Uterus (tissue), 4 donors: ENCODE results near the gene COL23A1. TPM values are rescaled to one million over a fixed set of nuclear protein-coding genes. Genes with fewer than 3 reads are reported as not detected.

ENCODE experiments used
- DNase-seq, 2 donors: peaks; one replicate each; pipeline ENCODE4 v3.0.0-alpha.2; 2019 to 2020
- H3K27ac ChIP-seq, 2 donors: fragments of 200-600 bp; sonication (generic); 1 replicate in 1 of 2; 2 replicates in 1 of 2; pipeline ENCODE4 v1.5.1; 2016 to 2018
- H3K27me3 ChIP-seq, 2 donors: fragments of 200-600 bp; sonication (generic); one replicate each; pipeline ENCODE4 v1.5.1; 2018 to 2019; ENCODE audit warnings: control low read depth in 1 of 2
- H3K36me3 ChIP-seq, 2 donors: fragments of 200-600 bp; sonication (generic); one replicate each; pipeline ENCODE4 v1.5.1; 2019; ENCODE audit warnings: control low read depth in 1 of 2
- H3K4me1 ChIP-seq, 2 donors: fragments of 200-600 bp; sonication (generic); one replicate each; pipeline ENCODE4 v1.5.1; 2018 to 2019; ENCODE audit warnings: control low read depth in 1 of 2
- H3K4me3 ChIP-seq, 2 donors: fragments of 200-600 bp; sonication (generic); 1 replicate in 1 of 2; 2 replicates in 1 of 2; pipeline ENCODE4 v1.5.1; 2018 to 2019; ENCODE audit warnings: mild to moderate bottlenecking in 1 of 2
- H3K9me3 ChIP-seq, 2 donors: fragments of 200-600 bp; sonication (generic); one replicate each; pipeline ENCODE4 v1.5.1; 2019; ENCODE audit warnings: control low read depth in 1 of 2
- CTCF ChIP-seq, 4 experiments: fragments of 200-600 bp in 2 of 4; fragments of 450-650 bp in 2 of 4; sonication (generic) in 2 of 4; IDR thresholded peaks; one replicate each; pipeline ENCODE4 v1.5.1; 2016 to 2019; ENCODE audit warnings: antibody characterized with exemption in 4 of 4, mild to moderate bottlenecking in 2 of 4, moderate library complexity in 1 of 4
- POLR2A ChIP-seq, 2 donors: fragments of 450-650 bp; IDR thresholded peaks; one replicate each; pipeline ENCODE4 v1.6.1; 2016; ENCODE audit warnings: antibody characterized with exemption in 2 of 2, mild to moderate bottlenecking in 1 of 2, moderate library complexity in 1 of 2
- intact Hi-C: fragments of 100-400 bp; cut with DNase I; formaldehyde crosslinking; loops from one replicate; pipeline ENCODE4 v1.15.1; 2023; ENCODE audit warnings: low total_unique reads
- total RNA-seq, 4 donors: library from RNA; depleted of rRNA in 3 of 4; stranded (reverse); fragments of >200 nt in 3 of 4; gene quantifications; one replicate each; pipeline versions ENCODE4 v1.1.0 to v1.2.4, GENCODE V29; 2014 to 2023
- donor health status: DM: yes; HTN: yes; CAD: no.

COL23A1 gene
- total RNA-seq, 4 donors from 2014 or later: 0.85 to 7.6 (median 2.0) TPM; not detected in 1

DNA sequence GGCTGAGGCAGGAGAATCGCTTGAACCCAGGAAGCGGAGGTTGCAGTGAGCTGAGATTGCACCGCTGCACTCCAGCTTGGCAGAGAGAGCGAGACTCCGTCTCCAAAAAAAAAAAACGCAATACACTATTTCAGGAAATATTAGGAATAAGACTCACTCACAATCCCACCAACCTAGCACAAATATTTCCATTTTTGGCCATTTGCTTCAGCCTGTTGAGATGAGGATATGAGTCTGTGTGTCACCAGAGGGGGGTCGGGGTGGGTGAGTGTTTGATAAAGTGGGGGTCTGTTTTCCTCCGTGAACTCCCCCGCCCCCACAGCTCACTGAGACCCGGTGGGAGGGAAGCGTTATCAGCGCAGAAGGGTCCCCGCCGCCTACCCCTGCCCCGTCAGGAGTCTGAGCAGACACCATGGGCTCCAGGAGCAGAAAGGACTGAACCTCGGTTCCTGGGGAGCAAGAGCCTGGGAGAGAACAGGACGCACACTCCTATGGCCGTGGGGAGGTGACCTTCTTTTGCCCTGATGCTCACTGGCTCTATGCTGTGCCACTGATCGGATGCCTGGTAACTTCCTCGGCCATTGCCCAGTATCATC is 203.8 kb downstream of the COL23A1 start:
- H3K9me3 ChIP-seq: no peaks in the 10 kb centered on the region
- no peak for TF ChIP-seq CTCF (IDR thresholded peaks at IDR 0.05)
- TF ChIP-seq POLR2A (IDR thresholded peaks at IDR 0.05): no peak
- intact Hi-C loops: no loop called here
- no peaks in the 10 kb centered on the region for H3K36me3 ChIP-seq
- H3K4me1 ChIP-seq: no peaks in the 10 kb centered on the region
- H3K4me3 ChIP-seq: no peak overlapping the region
- no peaks in the 10 kb centered on the region for H3K27me3 ChIP-seq
- no peak for DNase-seq
- H3K27ac ChIP-seq: no peak overlapping the region

GRCh38 chr5:178385496-178385890 is 204.7 kb downstream of the COL23A1 start:
- H3K27ac ChIP-seq: no peak overlapping the region
- H3K9me3 ChIP-seq: no peaks in the 10 kb centered on the region
- no peaks in the 10 kb centered on the region for H3K4me1 ChIP-seq
- intact Hi-C loops: no loop called here
- H3K4me3 ChIP-seq: no peak overlapping the region
- DNase-seq: no peak
- no peaks in the 10 kb centered on the region for H3K27me3 ChIP-seq
- H3K36me3 ChIP-seq: no peaks in the 10 kb centered on the region
- TF ChIP-seq CTCF (IDR thresholded peaks at IDR 0.05): no peak
- TF ChIP-seq POLR2A (IDR thresholded peaks at IDR 0.05): no peak

GRCh38 chr5:178384816-178385495 is 205.2 kb downstream of the COL23A1 start:
- DNase-seq: no peak
- no peaks in the 10 kb centered on the region for H3K4me1 ChIP-seq
- H3K9me3 ChIP-seq: no peaks in the 10 kb centered on the region
- no peaks in the 10 kb centered on the region for H3K27me3 ChIP-seq
- H3K27ac ChIP-seq: no peak overlapping the region
- no peaks in the 10 kb centered on the region for H3K36me3 ChIP-seq
- intact Hi-C loops: no loop called here
- no peak overlapping the region for H3K4me3 ChIP-seq
- TF ChIP-seq CTCF (IDR thresholded peaks at IDR 0.05) (no peak), POLR2A (IDR thresholded peaks at IDR 0.05) (no peak)

DNA sequence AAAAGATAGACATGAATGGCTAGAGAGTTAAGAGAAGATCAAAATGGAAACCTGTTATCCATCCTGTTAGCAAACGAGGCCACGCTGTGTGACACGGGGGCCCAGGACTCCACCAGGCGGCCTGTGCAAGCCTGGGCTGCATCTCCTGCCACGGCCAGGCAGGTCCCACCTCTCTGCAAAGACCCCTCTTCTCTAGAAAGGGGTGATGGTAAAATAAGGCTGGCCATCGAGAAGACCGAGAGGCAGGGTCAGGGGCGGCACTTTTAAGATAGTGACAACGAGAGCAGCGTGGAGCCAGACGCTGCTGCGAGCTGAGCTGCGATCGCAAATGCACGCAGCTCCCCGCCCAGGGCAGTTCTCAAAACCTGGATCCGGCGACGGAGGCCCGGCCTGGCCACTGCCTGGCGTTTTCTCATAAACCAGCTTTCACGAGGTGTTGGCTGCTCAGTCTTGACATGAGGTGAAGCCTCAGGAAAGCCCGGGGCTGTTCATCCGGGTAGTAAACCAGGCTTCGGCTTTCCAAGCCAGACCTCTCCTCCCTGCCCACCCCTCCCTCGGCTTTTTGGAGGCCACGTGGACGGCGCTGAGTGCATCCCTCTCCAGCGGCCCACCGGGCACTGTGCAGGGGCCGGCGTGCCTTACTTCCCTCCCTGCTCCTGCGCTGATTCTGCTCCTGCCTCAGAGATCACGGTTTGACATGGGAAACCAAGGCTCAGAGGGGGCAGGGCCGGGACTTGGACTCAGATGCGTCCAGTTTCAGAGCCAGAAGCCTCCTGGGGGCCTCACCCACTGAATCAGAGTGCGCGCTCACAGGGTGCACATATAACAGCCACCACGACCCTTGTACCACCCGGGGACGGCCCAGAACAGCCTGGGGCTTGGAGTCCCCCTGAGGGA is 206.0 kb downstream of the COL23A1 start:
- H3K9me3 ChIP-seq: no peaks in the 10 kb centered on the region
- H3K4me1 ChIP-seq: no peaks in the 10 kb centered on the region
- no peak for DNase-seq
- no peaks in the 10 kb centered on the region for H3K36me3 ChIP-seq
- no peaks in the 10 kb centered on the region for H3K27me3 ChIP-seq
- no peak overlapping the region for H3K27ac ChIP-seq
- intact Hi-C loops: no loop called here
- no peak overlapping the region for H3K4me3 ChIP-seq
- no peak for TF ChIP-seq POLR2A (IDR thresholded peaks at IDR 0.05)
- TF ChIP-seq CTCF (IDR thresholded peaks at IDR 0.05): no peak
